DOHH2 (cell line): ENCODE measurements around the gene TEX14.

Experiments
- CTCF ChIP-seq: fragments of 200-600 bp; sonication (generic); IDR thresholded peaks from one replicate; pipeline ENCODE4 v1.5.1; 2014; ENCODE audit warnings: antibody characterized with exemption, mild to moderate bottlenecking, low read depth, low read length; ENCODE audit not compliant: poor library complexity, severe bottlenecking
- EZH2phosphoT487 ChIP-seq: fragments of 200-600 bp; sonication (generic); IDR thresholded peaks from 2 replicates; pipeline ENCODE4 v1.6.1; 2017; ENCODE audit warnings: borderline replicate concordance, mild to moderate bottlenecking, antibody characterized with exemption, low read length, moderate library complexity, mixed read lengths

- TF ChIP-seq CTCF (no peak), EZH2phosphoT487 (no peak)
Measured at GRCh38 chr17:58632324-58633314, 59.2 kb downstream of the TEX14 start.
